Suprapubic skin (tissue), 4 donors: ENCODE data around the gene MELK. TPM values are rescaled to one million over a fixed set of nuclear protein-coding genes. Genes with fewer than 3 reads are reported as not detected.

ENCODE experiments used
- DNase-seq, 2 donors: peaks; one replicate each; pipeline ENCODE4 v3.0.0-alpha.2; 2019; ENCODE audit warnings: low spot score in 2 of 2
- H3K27ac ChIP-seq: fragments of 200-600 bp; sonication (generic); one replicate; pipeline ENCODE4 v1.5.1; 2019
- H3K27me3 ChIP-seq: fragments of 200-600 bp; sonication (generic); one replicate; pipeline ENCODE4 v1.5.1; 2019
- H3K36me3 ChIP-seq: fragments of 200-600 bp; sonication (generic); one replicate; pipeline ENCODE4 v1.5.1; 2019
- H3K4me1 ChIP-seq: fragments of 200-600 bp; sonication (generic); one replicate; pipeline ENCODE4 v1.5.1; 2019
- H3K4me3 ChIP-seq: fragments of 200-600 bp; sonication (generic); one replicate; pipeline ENCODE4 v1.5.1; 2019; ENCODE audit warnings: mild to moderate bottlenecking
- H3K9me3 ChIP-seq: fragments of 200-600 bp; sonication (generic); one replicate; pipeline ENCODE4 v1.5.1; 2019
- CTCF ChIP-seq, 2 donors: fragments of 200-600 bp in 1 of 2; fragments of 450-650 bp in 1 of 2; sonication (generic) in 1 of 2; IDR thresholded peaks; one replicate each; pipeline ENCODE4 v1.5.1; 2016 to 2019; ENCODE audit warnings: antibody characterized with exemption in 2 of 2, mild to moderate bottlenecking in 1 of 2, moderate library complexity in 1 of 2
- EP300 ChIP-seq: sonication (generic); formaldehyde crosslinking; IDR thresholded peaks from one replicate; pipeline ENCODE4 v1.6.1; 2017; ENCODE audit warnings: antibody characterized with exemption
- POLR2A ChIP-seq, 2 donors: fragments of 450-650 bp; IDR thresholded peaks; one replicate each; pipeline ENCODE4 v1.6.1; 2017; ENCODE audit warnings: antibody characterized with exemption in 2 of 2, mild to moderate bottlenecking in 2 of 2, moderate library complexity in 2 of 2
- POLR2AphosphoS5 ChIP-seq, 3 donors: sonication (generic); formaldehyde crosslinking; IDR thresholded peaks; one replicate each; pipeline ENCODE4 v1.6.1; 2017; ENCODE audit warnings: antibody characterized with exemption in 3 of 3
- WGBS: methylation state at CpG from one replicate; pipeline ENCODE4 v1.1.5; 2018; 5-methylcytosine and 5-hydroxymethylcytosine counted together
- total RNA-seq, 4 donors: library from RNA; depleted of rRNA; stranded (reverse); fragments of >200 nt; gene quantifications; one replicate each; pipeline ENCODE4 v1.1.0, GENCODE V29; 2016

The MELK gene
- total RNA-seq, 4 donors from 2014 or later, result 1.8 to 3.2 (median 2.2) TPM

DNA sequence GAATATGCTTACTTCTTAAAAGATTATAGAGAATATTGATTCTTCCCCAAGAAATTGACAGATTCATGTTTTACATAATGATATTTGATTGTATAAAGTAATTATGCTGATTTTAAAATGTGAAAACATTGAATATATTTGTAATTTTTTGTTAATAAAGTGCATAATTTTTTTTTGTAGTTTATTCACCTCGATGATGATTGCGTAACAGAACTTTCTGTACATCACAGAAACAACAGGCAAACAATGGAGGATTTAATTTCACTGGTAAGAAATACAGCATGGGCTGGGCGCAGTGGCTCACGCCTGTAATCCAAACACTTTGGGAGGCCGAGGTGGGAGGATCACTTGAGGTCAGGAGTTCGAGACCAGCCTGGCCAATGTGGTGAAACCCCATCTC, 70.1 kb downstream of the MELK start:
- Histone ChIP-seq H3K4me1 (no peaks in the 10 kb centered on the region), H3K4me3 (no peak overlapping the region), H3K27ac (no peak overlapping the region), H3K36me3 (no peaks in the 10 kb centered on the region), H3K9me3 (no peaks in the 10 kb centered on the region), H3K27me3 (no peaks in the 10 kb centered on the region)
- DNase-seq, result no peak
- no peak for TF ChIP-seq CTCF (IDR thresholded peaks at IDR 0.05)
- TF ChIP-seq EP300, result no peak
- WGBS, result 96% methylated on average over 6 of the region's 6 CpGs

DNA sequence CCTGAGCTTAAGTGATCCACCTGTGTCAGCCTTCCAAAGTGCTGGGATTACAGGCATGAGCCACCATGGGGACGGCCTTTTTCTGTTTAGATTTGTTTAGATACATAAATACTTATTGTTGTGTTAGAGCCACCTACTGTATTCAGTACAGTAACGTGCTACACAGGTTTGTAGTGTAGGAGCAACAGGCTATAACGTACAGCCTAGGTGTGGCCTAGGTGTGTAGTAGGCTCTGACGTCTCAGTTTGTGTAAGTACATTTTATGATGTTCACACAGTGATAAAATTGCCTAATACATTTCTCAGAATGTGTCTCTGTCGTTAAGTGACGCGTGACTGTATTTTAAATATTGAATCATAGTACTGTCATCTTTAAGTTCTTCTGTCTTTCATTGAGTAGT, 84.1 kb downstream of the MELK start:
- Histone ChIP-seq H3K9me3 (no peaks in the 10 kb centered on the region), H3K4me1 (no peaks in the 10 kb centered on the region), H3K36me3 (no peaks in the 10 kb centered on the region), H3K27me3 (no peaks in the 10 kb centered on the region), H3K27ac (no peak overlapping the region), H3K4me3 (no peak overlapping the region)
- no peak for TF ChIP-seq EP300
- TF ChIP-seq POLR2A (IDR thresholded peaks at IDR 0.05), result no peak
- TF ChIP-seq POLR2AphosphoS5 (IDR thresholded peaks at IDR 0.05), result no peak
- TF ChIP-seq CTCF (IDR thresholded peaks at IDR 0.05), result no peak
- WGBS, result 95% methylated on average over 7 of the region's 7 CpGs
- no peak for DNase-seq

DNA sequence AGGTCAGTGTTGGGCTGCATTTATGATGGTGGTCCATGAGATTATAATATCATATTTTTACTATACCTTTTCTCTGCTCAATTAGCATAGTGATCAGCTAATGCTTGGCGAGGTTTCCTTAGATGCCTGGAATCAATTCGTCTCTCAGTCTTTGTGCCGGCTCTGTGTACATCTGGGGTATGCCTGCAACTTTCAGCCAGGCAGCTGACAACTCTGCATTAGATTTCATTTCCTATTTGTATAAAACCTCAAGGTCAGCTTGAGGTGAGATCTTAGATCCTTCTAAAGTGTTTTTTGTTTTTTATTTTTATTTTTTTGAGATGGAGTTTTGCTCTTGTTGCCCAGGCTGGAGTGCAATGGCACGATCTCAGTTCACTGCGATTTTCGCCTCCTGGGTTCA, 86.8 kb downstream of the MELK start:
- Histone ChIP-seq H3K36me3 (no peaks in the 10 kb centered on the region), H3K9me3 (no peaks in the 10 kb centered on the region), H3K4me3 (no peak overlapping the region), H3K4me1 (no peaks in the 10 kb centered on the region), H3K27ac (no peak overlapping the region), H3K27me3 (no peaks in the 10 kb centered on the region)
- no peak for DNase-seq
- whole genome bisulfite sequencing, result 85% methylated on average over 6 of the region's 6 CpGs
- TF ChIP-seq CTCF (IDR thresholded peaks at IDR 0.05), result no peak
- no peak for TF ChIP-seq POLR2A (IDR thresholded peaks at IDR 0.05)
- no peak for TF ChIP-seq EP300
- no peak for TF ChIP-seq POLR2AphosphoS5 (IDR thresholded peaks at IDR 0.05)

GRCh38 chr9:36664806-36665205, 92.1 kb downstream of the MELK start:
- no peak for TF ChIP-seq CTCF (IDR thresholded peaks at IDR 0.05)
- no peak for TF ChIP-seq POLR2AphosphoS5 (IDR thresholded peaks at IDR 0.05)
- TF ChIP-seq POLR2A (IDR thresholded peaks at IDR 0.05), result no peak
- Histone ChIP-seq H3K27ac (no peak overlapping the region), H3K36me3 (no peaks in the 10 kb centered on the region), H3K27me3 (no peaks in the 10 kb centered on the region), H3K4me1 (no peaks in the 10 kb centered on the region), H3K9me3 (no peaks in the 10 kb centered on the region), H3K4me3 (no peak overlapping the region)
- WGBS, result 80% methylated on average over 1 of the region's 1 CpG
- DNase-seq, result no peak

GRCh38 chr9:36665387-36665786, 92.7 kb downstream of the MELK start:
- Histone ChIP-seq H3K9me3 (no peaks in the 10 kb centered on the region), H3K4me3 (no peak overlapping the region), H3K36me3 (no peaks in the 10 kb centered on the region), H3K27ac (no peak overlapping the region), H3K4me1 (no peaks in the 10 kb centered on the region), H3K27me3 (no peaks in the 10 kb centered on the region)
- no peak for DNase-seq
- TF ChIP-seq POLR2A (IDR thresholded peaks at IDR 0.05), result no peak
- no peak for TF ChIP-seq POLR2AphosphoS5 (IDR thresholded peaks at IDR 0.05)
- no peak for TF ChIP-seq EP300
- no peak for TF ChIP-seq CTCF (IDR thresholded peaks at IDR 0.05)
- WGBS, result 87% methylated on average over 2 of the region's 2 CpGs
